ENCODE measurements around the gene UBE2E3.
"Not testable (repeated sequence)": the region's sequence is repeated elsewhere in the genome, so short reads cannot be mapped to it uniquely, and the experiment has no call there.

The UBE2E3 gene

GRCh38 chr2:181036848-181037603 is 56.6 kb downstream of the UBE2E3 start:
- TF ChIP-seq ZNF274 (IDR thresholded peaks at IDR 0.05; ENCODE audit: low read depth, low read length), result no peak
- H3K4me3 ChIP-seq (ENCODE audit: low read length), result no peak overlapping the region

GRCh38 chr2:181037922-181038321 is 57.5 kb downstream of the UBE2E3 start:
- no peak overlapping the region for H3K4me3 ChIP-seq (ENCODE audit: low read length)
- TF ChIP-seq ZNF274 (IDR thresholded peaks at IDR 0.05; ENCODE audit: low read depth, low read length), result no peak

DNA sequence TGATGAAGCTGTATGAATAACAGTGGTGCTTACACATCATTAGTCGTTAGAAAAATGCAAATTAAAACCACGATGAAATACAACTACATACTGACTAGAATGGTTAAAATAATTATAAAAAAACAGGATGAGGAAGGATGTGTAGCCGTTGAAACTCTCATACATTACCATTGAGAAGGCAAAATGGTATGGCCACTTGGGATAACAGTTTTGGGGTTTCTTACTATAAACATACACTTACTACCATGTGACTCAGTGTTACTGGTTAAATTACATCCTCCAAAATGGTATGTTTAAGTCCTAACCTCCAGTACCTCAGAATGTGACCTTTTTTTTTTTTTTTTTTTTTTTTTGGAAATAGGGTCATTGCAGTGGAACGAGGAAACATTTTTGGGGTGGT is 58.4 kb downstream of the UBE2E3 start:
- H3K4me3 ChIP-seq (ENCODE audit: low read length), result no peak overlapping the region
- TF ChIP-seq ZNF274 (IDR thresholded peaks at IDR 0.05; ENCODE audit: low read depth, low read length), result no peak

DNA sequence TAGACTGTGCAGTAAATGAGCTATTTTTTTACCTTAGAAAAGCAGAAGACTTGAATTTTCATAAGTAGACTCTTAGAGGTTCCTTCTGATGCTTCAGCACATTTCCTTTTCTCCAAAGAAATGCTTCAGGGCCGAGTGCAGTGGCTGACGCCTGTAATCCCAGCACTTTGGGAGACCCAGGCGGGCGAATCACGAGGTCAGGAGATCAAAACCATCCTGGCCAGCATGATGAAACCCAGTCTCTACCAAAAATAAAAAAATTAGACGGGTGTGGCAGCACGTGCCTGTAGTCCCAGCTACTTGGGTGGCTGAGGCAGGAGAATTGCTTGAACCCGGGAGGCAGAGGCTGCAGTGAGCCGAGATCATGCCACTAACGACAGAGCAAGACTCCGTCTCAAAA is 60.4 kb downstream of the UBE2E3 start:
- H3K4me3 ChIP-seq (ENCODE audit: low read length), result not testable (repeated sequence)

DNA sequence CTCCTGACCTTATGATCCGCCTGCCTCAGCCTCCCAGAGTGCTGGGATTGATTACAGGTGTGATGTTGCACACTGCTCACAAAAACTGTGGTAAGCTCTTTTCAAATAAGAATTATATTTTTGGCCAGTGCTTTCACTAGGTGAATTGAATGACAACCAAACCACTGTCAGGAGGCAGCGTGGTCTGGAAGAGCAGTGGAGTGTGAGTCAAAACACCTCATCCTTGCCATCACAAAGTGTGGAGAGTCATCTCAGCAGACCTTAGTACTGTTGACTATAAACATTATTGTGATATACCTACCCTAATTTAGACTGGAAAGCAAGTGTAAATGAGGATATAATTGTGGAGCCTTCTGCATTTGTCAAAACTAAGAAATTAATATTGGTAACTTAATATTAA is 61.3 kb downstream of the UBE2E3 start:
- TF ChIP-seq ZNF274 (IDR thresholded peaks at IDR 0.05; ENCODE audit: low read depth, low read length), result no peak

DNA sequence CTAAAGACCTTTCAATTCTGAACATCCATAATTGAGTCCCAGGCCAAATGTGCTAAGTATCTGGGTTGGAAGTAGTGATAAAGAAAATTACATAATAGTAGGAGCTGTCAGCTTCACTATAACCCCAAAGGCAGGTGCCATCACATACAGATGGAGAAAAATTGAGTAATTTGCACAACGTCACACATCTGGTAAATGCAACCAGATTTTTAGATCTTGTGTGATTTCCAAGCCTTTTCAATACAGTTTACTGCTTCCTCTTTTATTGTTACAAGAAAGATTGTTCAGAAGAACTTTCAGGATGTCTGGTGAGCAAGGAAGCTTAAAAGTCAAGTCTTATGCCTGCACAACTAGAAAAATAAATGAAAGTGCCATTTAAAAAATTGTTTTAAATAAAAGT is 62.3 kb downstream of the UBE2E3 start:
- TF ChIP-seq ZNF274 (IDR thresholded peaks at IDR 0.05; ENCODE audit: low read depth, low read length), result no peak
- no peak overlapping the region for H3K4me3 ChIP-seq (ENCODE audit: low read length)

More for the DNA sequence above, 61.3 kb downstream of the UBE2E3 start:
- no peak overlapping the region for H3K4me3 ChIP-seq (ENCODE audit: low read length)

- H3K4me3 ChIP-seq (ENCODE audit: low read length), result no peak overlapping the region
- TF ChIP-seq ZNF274 (IDR thresholded peaks at IDR 0.05; ENCODE audit: low read depth, low read length), result no peak
These were observed 66.4 kb downstream of the UBE2E3 start for GRCh38 chr2:181046833-181047232.

DNA sequence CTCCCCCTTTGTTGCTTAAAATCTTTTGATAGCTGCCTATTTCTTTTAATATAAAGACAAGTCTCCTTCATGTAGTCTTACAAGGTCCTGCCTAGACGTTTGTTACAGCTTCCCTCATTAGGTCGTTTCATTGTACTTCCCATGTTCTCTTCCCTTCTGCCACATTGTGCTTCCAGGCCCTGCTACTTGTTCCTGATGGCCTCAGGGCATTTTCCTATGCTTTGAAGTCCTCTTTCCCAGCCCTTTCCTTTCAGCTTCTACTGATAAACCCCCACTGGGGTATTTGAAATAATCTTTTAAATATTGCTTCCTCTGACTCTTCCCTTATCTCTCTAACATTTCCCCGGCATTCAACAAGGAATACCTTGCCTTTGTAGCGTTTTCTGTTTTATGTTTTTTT is 67.4 kb downstream of the UBE2E3 start:
- no peak overlapping the region for H3K4me3 ChIP-seq (ENCODE audit: low read length)
- TF ChIP-seq ZNF274 (IDR thresholded peaks at IDR 0.05; ENCODE audit: low read depth, low read length), result no peak

- no peak for TF ChIP-seq ZNF274 (IDR thresholded peaks at IDR 0.05; ENCODE audit: low read depth, low read length)
- no peak overlapping the region for H3K4me3 ChIP-seq (ENCODE audit: low read length)
These were observed 71.6 kb downstream of the UBE2E3 start for GRCh38 chr2:181051861-181052522.

- TF ChIP-seq ZNF274 (IDR thresholded peaks at IDR 0.05; ENCODE audit: low read depth, low read length), result no peak
- H3K4me3 ChIP-seq (ENCODE audit: low read length), result no peak overlapping the region
These were observed 72.1 kb downstream of the UBE2E3 start for GRCh38 chr2:181052523-181052891.

- TF ChIP-seq ZNF274 (IDR thresholded peaks at IDR 0.05; ENCODE audit: low read depth, low read length), result no peak
- no peak overlapping the region for H3K4me3 ChIP-seq (ENCODE audit: low read length)
These were observed 73.9 kb downstream of the UBE2E3 start for GRCh38 chr2:181054256-181054655.

- no peak for TF ChIP-seq ZNF274 (IDR thresholded peaks at IDR 0.05; ENCODE audit: low read depth, low read length)
These were observed 74.4 kb downstream of the UBE2E3 start for GRCh38 chr2:181054843-181055242.

DNA sequence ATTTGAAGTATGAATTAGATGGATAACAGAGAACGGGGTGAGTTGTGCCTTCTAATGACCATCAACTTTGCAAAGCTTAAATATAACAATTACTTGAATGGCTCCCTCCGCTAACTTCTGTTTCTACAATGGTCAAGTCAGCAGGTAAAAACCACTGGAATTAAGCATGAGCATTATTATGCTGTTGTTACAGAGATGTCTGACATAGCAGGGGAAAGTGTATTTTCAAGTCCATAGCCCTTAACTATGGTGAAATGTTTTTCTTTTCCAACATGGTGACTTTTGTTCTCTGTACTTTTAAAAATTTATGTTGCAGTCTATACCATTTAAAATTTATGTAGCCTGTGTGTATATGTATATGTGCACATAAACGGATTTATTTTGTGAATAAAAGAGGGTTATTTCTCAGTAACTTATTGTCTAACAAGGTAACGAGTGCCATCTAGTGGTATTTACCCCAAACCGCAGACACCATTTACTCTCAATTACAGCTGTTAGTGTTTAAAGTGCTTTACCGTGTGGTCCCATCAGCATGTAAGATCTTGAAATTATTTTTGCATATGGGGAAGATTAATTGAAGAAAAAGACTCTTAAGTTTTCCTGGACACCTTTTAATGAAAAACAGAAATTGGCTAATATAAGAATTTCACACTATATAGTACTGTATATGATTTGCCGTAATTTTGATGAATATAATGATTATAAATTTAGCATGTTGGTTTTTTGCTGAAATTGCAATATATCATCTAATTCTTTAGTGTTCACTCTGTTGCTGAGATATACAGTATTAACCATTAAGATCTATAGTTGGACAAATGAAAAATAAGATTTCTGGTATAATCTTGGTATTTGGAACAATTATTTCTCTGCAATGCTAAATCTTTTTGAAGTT is 78.2 kb downstream of the UBE2E3 start:
- no peak overlapping the region for H3K4me3 ChIP-seq (ENCODE audit: low read length)
- no peak for TF ChIP-seq ZNF274 (IDR thresholded peaks at IDR 0.05; ENCODE audit: low read depth, low read length)

More at GRCh38 chr2:181054843-181055242, 74.4 kb downstream of the UBE2E3 start:
- H3K4me3 ChIP-seq (ENCODE audit: low read length), result no peak overlapping the region

GRCh38 chr2:181063696-181064095 is 83.3 kb downstream of the UBE2E3 start:
- TF ChIP-seq ZNF274 (IDR thresholded peaks at IDR 0.05; ENCODE audit: low read depth, low read length), result no peak
- H3K4me3 ChIP-seq (ENCODE audit: low read length), result no peak overlapping the region

GRCh38 chr2:181065458-181065857 is 85.1 kb downstream of the UBE2E3 start:
- TF ChIP-seq ZNF274 (IDR thresholded peaks at IDR 0.05; ENCODE audit: low read depth, low read length), result no peak

More at GRCh38 chr2:181065458-181065857, 85.1 kb downstream of the UBE2E3 start:
- H3K4me3 ChIP-seq (ENCODE audit: low read length), result no peak overlapping the region

Measured in GM08714 (cell line).